ENCODE data around the gene GNB1.
"Not testable (repeated sequence)": the region's sequence is repeated elsewhere in the genome, so short reads cannot be mapped to it uniquely, and the experiment has no call there.

- TF ChIP-seq CTCF, POLR2A, EP300, POLR2AphosphoS5 (IDR thresholded peaks at IDR 0.05): not testable (repeated sequence)
Measured at GRCh38 chr1:1742529-1742928, 148.4 kb downstream of the GNB1 start.

Measured in sigmoid colon (tissue), 4 donors.